SK-N-MC (cell line): Measurements from ENCODE around the gene LEAP2.

Source experiments
- EZH2 ChIP-seq: fragments of 200-600 bp; sonication (generic); IDR thresholded peaks from one replicate; pipeline ENCODE4 v1.6.1; 2017; ENCODE audit warnings: antibody characterized with exemption
- FOXP2 ChIP-seq: optimal IDR thresholded peaks from 2 replicates; pipeline ENCODE3; 2011; ENCODE audit warnings: mild to moderate bottlenecking, moderate library complexity; ENCODE audit not compliant: insufficient read depth; ENCODE audit errors: extremely low read length, control extremely low read depth
- POLR2AphosphoS5 ChIP-seq: IDR thresholded peaks from 2 replicates; pipeline ENCODE4 v1.6.1; 2012; ENCODE audit warnings: mild to moderate bottlenecking, low read depth, low read length, borderline replicate concordance

- TF ChIP-seq EZH2: no peak
- TF ChIP-seq POLR2AphosphoS5: no peak
- TF ChIP-seq FOXP2: no peak
Observed at GRCh38 chr5:132827943-132828673, 45.4 kb upstream of the LEAP2 start.
